Stomach (tissue), 4 donors: ENCODE data around the gene FNBP1L.

Experiments
- EP300 ChIP-seq: sonication (generic); formaldehyde crosslinking; IDR thresholded peaks from one replicate; pipeline ENCODE4 v1.6.1; 2017; ENCODE audit warnings: antibody characterized with exemption
- POLR2A ChIP-seq, 4 donors: fragments of 450-650 bp; IDR thresholded peaks; one replicate each; pipeline ENCODE4 v1.6.1; 2016; ENCODE audit warnings: antibody characterized with exemption in 4 of 4, control low read depth in 2 of 4, mild to moderate bottlenecking in 1 of 4, moderate library complexity in 1 of 4
- POLR2AphosphoS5 ChIP-seq, 3 donors: sonication (generic); formaldehyde crosslinking; IDR thresholded peaks; one replicate each; pipeline ENCODE4 v1.6.1; 2016; ENCODE audit warnings: antibody characterized with exemption in 3 of 3
- TF ChIP-seq, protein P1 (sequence below), 7 experiments: fragments of 450-650 bp in 4 of 7; fragments of 200-600 bp in 3 of 7; sonication (generic) in 3 of 7; IDR thresholded peaks; one replicate each; pipeline ENCODE4 v1.5.1; 2016 to 2019; ENCODE audit warnings: antibody characterized with exemption in 7 of 7, control low read depth in 2 of 7, mild to moderate bottlenecking in 1 of 7

DNA sequence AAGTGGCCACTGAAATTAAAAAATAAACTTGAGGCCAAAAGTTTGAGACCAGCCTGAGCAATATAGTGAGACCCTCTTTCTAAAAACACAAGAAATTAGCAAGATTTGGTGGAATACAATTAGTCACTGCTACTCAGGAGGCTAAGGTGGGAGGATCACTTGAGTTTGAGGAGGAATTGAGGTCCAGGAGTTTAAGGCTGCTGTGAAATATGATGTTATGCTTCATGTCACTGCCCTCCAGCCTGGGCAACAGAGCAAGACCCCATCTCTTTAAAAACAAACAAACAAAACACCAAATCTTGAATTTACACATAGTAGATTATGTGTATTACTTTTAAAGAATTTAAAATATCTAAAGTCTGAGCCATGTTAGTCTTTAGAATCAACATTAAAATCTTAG, 6.3 kb upstream of the FNBP1L start:
- TF ChIP-seq POLR2AphosphoS5 (IDR thresholded peaks at IDR 0.05) (no peak), POLR2A (IDR thresholded peaks at IDR 0.05) (no peak), EP300 (no peak)
- TF ChIP-seq, protein P1, sequence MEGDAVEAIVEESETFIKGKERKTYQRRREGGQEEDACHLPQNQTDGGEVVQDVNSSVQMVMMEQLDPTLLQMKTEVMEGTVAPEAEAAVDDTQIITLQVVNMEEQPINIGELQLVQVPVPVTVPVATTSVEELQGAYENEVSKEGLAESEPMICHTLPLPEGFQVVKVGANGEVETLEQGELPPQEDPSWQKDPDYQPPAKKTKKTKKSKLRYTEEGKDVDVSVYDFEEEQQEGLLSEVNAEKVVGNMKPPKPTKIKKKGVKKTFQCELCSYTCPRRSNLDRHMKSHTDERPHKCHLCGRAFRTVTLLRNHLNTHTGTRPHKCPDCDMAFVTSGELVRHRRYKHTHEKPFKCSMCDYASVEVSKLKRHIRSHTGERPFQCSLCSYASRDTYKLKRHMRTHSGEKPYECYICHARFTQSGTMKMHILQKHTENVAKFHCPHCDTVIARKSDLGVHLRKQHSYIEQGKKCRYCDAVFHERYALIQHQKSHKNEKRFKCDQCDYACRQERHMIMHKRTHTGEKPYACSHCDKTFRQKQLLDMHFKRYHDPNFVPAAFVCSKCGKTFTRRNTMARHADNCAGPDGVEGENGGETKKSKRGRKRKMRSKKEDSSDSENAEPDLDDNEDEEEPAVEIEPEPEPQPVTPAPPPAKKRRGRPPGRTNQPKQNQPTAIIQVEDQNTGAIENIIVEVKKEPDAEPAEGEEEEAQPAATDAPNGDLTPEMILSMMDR (IDR thresholded peaks at IDR 0.05) = no peak
